ENCODE results near the gene TBX4. TPM values are rescaled to one million over a fixed set of nuclear protein-coding genes. Genes with fewer than 3 reads are reported as not detected.

The TBX4 gene
- not detected for total RNA-seq
- long read RNA-seq: 0 reads

- no peak for DNase-seq
- no peak for ATAC-seq
- intact Hi-C loops (cut with DNase I, micrococcal nuclease): no loop called here
Observed at GRCh38 chr17:61452301-61453290, at the start of gene TBX4. Gene TBX4, plus strand, starts transcription at chr17:61452422. Its CDS starts 4,069 bp downstream, at chr17:61456491.

- intact Hi-C loops (cut with DNase I, micrococcal nuclease): no loop called here
- no peak for DNase-seq
Observed at GRCh38 chr17:61402978-61403800, 49.0 kb upstream of the TBX4 start.

GRCh38 chr17:61403801-61404662 lies 48.2 kb upstream of the TBX4 start:
- intact Hi-C loops (cut with DNase I, micrococcal nuclease): no loop called here
- ATAC-seq (no peak), DNase-seq (no peak)

More at GRCh38 chr17:61402978-61403800, 49.0 kb upstream of the TBX4 start:
- no peak for ATAC-seq

GRCh38 chr17:61404663-61404912 lies 47.6 kb upstream of the TBX4 start:
- DNase-seq (no peak), ATAC-seq (no peak)
- intact Hi-C loops (cut with DNase I, micrococcal nuclease): no loop called here

- DNase-seq: no peak
- intact Hi-C loops (cut with DNase I, micrococcal nuclease): no loop called here
- ATAC-seq: no peak
Observed at GRCh38 chr17:61404913-61405685, 47.1 kb upstream of the TBX4 start.

GRCh38 chr17:61405686-61406536 lies 46.3 kb upstream of the TBX4 start:
- no peak for DNase-seq
- intact Hi-C loops (cut with DNase I, micrococcal nuclease): no loop called here
- no peak for ATAC-seq

- DNase-seq: no peak
- no peak for ATAC-seq
- intact Hi-C loops (cut with DNase I, micrococcal nuclease): no loop called here
Observed at GRCh38 chr17:61406537-61406845, 45.7 kb upstream of the TBX4 start.

- ATAC-seq: no peak
- intact Hi-C loops (cut with DNase I, micrococcal nuclease): no loop called here
- no peak for DNase-seq
Observed at GRCh38 chr17:61406971-61407911, 45.0 kb upstream of the TBX4 start.

- intact Hi-C loops (cut with DNase I, micrococcal nuclease): no loop called here
- peak in 1 of 2 donors; percentile 20 for DNase-seq
- ATAC-seq: no peak
Observed at GRCh38 chr17:61408151-61409041, 43.8 kb upstream of the TBX4 start.

- DNase-seq: peak; percentile 24 to 62
- intact Hi-C loops (cut with DNase I, micrococcal nuclease): loop anchor here (10.0 kb wide), 2 partner anchors 145 to 425 kb away; no protein-coding TSS in a partner anchor
Observed at GRCh38 chr17:61409301-61410112, 42.7 kb upstream of the TBX4 start.

GRCh38 chr17:61410141-61411010 lies 41.8 kb upstream of the TBX4 start:
- intact Hi-C loops (cut with DNase I, micrococcal nuclease): loop anchor here (10.0 kb wide), 2 partner anchors 144 to 424 kb away; no protein-coding TSS in a partner anchor
- DNase-seq (peak; percentile 61 to 81), ATAC-seq (peak; percentile 39)

More at GRCh38 chr17:61409301-61410112, 42.7 kb upstream of the TBX4 start:
- ATAC-seq: peak; percentile 38

GRCh38 chr17:61411011-61411260 lies 41.3 kb upstream of the TBX4 start:
- intact Hi-C loops (cut with DNase I, micrococcal nuclease): loop anchor here (10.0 kb wide), 2 partner anchors 144 to 424 kb away; no protein-coding TSS in a partner anchor
- ATAC-seq: no peak
- no peak for DNase-seq

- intact Hi-C loops (cut with DNase I, micrococcal nuclease): loop anchor here (10.0 kb wide), 2 partner anchors 143 to 423 kb away; no protein-coding TSS in a partner anchor
- peak; percentile 53 for ATAC-seq
- DNase-seq: peak in 1 of 2 donors; percentile 53
Observed at GRCh38 chr17:61411261-61412142, 40.7 kb upstream of the TBX4 start.

Data from left colon (tissue), 2 donors.